GM12875 (cell line): ENCODE results near the gene PHC1.

Source experiments
- H3K4me3 ChIP-seq: one replicate; pipeline ENCODE4 v1.5.1; 2011; ENCODE audit warnings: low read depth, low read length, control low read depth
- CTCF ChIP-seq: IDR thresholded peaks from 2 replicates; pipeline ENCODE4 v1.5.1; 2011; ENCODE audit warnings: low read depth, mild to moderate bottlenecking, control low read depth, inconsistent platforms, low read length, moderate library complexity, borderline replicate concordance; ENCODE audit not compliant: insufficient read depth

PHC1 gene

GRCh38 chr12:8960176-8960575 is 45.9 kb downstream of the PHC1 start:
- no peak for TF ChIP-seq CTCF
- H3K4me3 ChIP-seq, result no peak overlapping the region

GRCh38 chr12:8968761-8969160 is 54.5 kb downstream of the PHC1 start:
- no peak for TF ChIP-seq CTCF

GRCh38 chr12:8969861-8970411 is 55.6 kb downstream of the PHC1 start:
- H3K4me3 ChIP-seq, result no peak overlapping the region
- no peak for TF ChIP-seq CTCF

More at GRCh38 chr12:8968761-8969160, 54.5 kb downstream of the PHC1 start:
- no peak overlapping the region for H3K4me3 ChIP-seq

- TF ChIP-seq CTCF, result no peak
- H3K4me3 ChIP-seq, result no peak overlapping the region
These were observed 56.1 kb downstream of the PHC1 start for GRCh38 chr12:8970432-8970831.

- no peak for TF ChIP-seq CTCF
- no peak overlapping the region for H3K4me3 ChIP-seq
These were observed 65.8 kb downstream of the PHC1 start for GRCh38 chr12:8980137-8980536.

GRCh38 chr12:8985213-8985754 is 71.0 kb downstream of the PHC1 start:
- TF ChIP-seq CTCF, result no peak
- no peak overlapping the region for H3K4me3 ChIP-seq

- TF ChIP-seq CTCF, result no peak
- no peak overlapping the region for H3K4me3 ChIP-seq
These were observed 72.9 kb downstream of the PHC1 start for GRCh38 chr12:8987163-8987562.
